HG03108 (cell line): ENCODE measurements around the gene NT5M.
"Not testable (repeated sequence)": the region's sequence is repeated elsewhere in the genome, so short reads cannot be mapped to it uniquely, and the experiment has no call there.

Experiments used
- ATAC-seq: cut with Tn5 transposase; IDR thresholded peaks from one replicate; pipeline ENCODE4 v1.9.1; 2021; ENCODE audit warnings: moderate library complexity; ENCODE audit not compliant: unreplicated experiment

NT5M gene

DNA sequence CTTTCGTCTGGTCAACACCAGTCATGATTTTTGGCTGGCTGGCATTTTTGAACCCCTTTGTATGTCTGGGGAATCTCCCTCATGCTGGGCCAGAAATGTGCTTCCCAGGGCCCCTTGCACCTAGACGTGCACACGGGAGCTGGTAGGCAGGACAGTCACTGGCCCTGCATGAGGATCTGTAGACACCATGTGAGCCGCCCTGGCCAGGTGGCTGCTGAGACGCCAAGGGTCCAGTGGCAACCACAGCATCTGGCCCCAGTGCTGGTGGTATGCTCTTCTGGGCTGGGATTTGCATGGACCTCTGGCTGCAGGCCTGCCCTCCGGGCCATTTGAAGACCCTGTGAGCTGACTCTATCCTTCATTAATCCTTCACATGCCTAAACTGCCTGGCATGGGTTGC, 67.5 kb downstream of the NT5M start:
- no peak for ATAC-seq

DNA sequence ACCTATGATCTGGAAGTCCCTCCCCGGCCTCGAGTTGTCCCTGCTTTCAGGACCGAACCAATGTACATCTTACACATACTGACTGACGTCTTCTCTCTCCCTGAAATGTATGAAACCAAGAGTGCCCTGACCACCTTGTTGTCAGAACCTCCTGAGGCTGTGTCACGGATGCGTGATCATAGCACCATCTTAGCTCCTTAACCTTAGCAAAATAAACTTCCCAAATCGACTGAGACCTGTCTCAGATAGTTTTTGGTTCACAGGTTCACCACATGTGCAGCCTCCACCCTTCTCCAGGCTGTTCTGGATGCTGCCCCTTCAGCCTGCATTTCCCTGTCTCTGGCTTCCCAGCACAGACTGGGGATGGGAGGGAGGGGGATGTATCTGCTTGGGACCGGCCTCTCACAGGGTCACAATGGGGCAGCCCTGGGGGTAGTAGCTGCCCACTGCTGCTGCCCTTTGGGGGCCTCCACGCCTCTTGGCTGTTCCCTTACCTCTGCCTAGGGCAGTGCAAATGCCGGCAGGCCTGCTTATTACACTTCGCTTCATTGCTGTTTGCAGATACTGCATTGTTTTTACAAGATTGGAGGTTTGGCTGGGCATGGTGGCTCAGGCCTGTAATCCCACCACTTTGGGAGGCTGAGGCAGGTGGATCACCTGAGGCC, 69.8 kb downstream of the NT5M start:
- no peak for ATAC-seq

DNA sequence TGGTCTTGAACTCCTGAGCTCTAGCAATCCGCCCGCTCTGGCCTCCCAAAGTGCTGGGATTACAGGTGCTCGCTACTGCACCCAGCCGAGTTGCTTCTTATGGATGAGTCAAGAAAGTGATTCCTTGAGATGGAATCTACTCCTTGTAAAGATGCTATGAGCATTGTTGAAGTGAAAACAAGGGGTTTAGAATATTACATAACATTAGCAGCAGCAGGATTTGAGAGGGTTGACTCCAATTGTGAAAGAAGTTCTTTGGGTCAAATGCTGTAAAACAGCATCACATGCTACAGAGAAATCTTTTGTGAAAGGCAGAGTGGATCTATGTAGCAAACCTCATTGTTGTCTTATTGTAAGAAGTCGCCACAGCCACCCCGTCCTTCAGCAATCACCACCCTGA, 72.7 kb downstream of the NT5M start:
- no peak for ATAC-seq

DNA sequence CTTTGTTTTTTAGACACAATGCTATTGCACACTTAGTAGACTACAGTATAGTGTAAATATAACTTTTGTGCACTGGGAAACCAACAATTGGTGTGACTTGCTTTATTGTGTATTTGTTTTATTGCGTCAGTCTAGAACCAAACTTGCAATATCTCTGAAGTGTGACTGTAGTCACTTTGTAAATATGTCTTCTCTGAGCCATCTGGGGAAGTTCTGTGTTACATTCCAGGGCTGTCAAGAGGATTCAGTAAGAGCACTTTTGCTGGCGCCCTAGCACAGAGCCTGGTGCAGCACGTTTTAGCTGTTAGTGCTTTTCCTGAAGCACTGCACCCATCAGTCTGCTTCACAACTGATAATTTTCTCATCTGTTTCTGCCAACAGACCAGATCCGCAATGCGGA, 73.2 kb downstream of the NT5M start:
- ATAC-seq: no peak

DNA sequence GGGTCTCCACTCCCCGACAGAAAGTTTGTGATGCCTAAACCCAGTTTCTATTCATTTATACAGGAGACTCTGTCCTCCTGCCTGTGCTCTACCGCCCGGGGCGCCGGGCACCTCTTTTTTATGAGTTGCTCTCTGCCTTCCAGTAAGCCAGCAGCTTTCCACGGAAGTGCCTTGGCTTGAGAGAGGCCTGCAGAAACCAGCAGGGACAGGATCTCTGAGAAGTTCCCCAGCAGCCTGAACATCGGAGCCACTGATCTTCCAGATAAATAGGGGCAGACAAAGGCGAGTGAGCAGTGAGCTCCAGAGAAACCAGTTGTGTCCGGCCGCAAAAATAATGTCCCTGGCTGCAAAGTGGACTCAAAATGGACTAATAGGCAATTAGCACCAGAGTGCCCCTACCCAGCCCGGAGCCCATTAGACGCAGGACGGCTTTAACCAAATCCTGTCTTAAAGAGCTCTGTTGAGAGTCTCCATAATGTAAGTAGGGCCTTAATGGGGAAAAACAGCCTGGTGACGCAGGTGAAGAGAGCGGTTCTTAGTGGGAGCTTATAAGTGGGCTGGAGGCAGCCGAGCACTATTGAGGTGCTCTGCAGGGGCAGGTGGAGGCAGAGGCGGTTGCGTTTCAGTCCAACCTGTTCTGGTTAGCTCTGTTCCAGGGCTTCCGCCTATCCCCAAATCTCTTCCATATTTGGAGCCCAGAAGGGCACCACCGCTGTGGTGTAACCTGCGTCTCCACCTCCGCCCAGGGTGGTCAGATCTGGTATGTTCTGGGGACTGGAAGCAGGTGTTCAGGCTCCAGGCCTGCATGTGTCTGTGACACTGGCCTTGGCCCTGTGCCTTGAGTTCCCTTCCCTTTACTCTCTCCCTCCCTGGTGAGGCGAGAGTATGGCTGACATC, 74.1 kb downstream of the NT5M start:
- ATAC-seq: no peak

DNA sequence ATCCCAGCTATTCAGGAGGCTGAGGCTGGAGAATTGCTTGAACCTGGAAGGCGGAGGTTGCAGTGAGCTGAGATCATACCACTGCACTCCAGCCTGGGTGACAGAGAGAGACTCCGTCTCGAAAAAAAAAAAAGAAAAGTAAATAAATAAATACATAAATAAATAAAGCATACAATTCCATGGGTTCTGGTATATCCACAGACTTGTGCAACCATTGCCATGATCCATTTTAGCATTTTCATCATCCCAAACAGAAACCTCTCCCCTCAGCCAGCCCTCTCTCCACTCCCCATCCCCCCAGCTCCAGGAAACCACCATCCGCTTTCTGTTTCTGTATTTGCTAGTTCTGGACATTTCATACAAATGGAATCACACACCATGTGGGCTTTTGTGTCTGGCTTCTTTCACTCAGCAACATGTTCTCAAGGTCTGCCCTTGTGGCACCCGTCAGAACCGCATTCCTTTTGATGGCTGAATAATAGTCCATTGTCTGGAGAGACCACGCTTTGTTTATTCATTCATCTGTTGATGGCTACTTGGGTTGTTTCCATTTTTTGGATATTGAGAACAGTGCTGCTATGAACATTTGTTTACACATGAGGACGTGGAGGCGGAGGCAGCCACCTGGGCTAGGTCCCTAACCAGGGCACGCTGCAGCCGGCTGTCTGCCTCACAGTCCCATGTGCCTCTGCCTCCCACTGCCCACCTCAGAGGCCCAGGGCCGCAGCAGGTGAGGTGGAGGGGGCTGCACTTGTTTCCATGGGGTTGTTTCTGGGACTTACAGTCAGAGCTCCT, 76.2 kb downstream of the NT5M start:
- ATAC-seq: no peak

DNA sequence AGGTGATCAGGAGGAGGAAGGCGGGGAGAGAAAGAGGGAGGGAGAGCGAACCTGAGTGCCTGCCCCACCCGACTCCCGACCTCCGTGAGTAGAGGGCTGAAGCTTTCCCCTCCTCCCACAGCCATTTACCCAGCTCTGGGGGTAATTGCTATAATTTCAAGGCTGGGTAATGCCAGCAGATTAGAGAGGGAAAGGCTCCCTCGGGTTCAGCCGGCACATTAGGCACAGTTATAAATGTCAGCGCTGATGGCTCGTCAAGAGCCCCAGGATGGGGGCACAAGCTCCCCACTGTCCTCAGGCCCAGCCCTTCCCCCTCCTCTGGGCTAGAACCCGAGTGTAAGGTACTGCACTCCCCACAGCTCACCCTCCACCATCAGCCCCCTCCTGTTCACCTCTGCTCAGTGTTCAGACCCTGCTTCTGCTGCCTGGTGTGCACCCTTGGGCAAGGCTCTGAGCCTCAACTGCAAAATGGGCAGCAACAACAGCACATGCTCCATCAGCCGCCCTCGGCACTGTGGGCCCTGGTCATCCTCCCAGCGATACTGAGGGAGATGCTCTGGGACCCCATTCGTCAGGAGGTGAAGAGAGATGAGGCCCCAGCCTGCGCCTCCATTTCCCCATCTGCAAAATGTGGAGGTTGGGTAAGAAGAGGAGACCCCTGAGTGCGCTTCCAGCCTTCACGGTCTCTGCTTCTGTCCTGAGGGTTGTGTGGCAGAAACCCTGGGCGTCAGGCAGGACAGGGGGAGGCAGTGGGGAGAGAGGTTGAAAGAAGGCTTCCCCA, 77.2 kb downstream of the NT5M start:
- no peak for ATAC-seq

DNA sequence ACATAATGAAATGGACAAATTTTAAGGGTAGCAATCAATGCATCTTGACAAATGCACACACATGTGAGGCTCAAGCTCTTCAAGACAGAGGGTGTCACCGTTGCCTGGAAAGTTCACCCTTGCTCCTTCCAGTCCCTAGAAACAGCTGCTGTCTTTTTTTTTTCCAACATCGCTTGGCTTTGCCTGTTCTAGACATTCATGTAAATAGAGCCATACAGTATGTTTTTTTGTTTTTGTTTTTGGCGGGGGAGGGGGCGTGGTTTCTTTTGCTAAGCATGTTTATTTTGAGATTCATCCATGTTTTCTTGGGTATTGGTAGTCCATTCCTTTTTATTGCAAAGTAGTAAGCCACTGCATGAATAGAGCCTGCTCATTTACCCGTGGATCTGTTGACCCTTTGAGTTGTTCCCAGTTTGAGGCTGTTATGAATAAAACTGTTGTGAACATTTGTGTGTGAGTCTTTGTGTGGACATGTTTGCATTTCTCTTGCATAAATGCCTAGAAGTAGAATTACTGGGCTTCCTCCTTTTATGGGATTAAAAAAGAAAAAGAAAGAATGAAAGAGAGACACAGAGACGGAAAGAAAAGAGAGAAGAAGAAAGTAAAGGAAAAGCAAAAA, 78.4 kb downstream of the NT5M start:
- no peak for ATAC-seq

DNA sequence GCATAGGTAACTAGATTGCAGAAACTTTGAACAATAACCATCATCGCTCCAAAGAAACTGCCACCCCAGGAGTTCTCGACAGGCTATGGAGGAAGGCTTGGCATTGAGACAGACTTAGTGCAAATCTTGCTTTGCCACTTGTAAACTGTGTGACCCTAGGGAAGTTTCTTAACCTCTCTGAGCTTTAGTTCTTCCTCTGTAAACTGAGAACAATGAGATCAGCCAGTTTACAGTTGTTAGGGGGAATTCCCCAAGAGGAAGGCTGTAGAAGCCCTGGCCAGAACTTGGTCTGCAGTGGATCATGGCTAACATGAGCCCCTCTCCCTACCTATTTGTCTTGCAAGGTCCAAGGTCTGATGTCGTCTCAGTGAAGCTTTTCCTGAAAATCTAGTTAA, 78.9 kb downstream of the NT5M start:
- no peak for ATAC-seq

DNA sequence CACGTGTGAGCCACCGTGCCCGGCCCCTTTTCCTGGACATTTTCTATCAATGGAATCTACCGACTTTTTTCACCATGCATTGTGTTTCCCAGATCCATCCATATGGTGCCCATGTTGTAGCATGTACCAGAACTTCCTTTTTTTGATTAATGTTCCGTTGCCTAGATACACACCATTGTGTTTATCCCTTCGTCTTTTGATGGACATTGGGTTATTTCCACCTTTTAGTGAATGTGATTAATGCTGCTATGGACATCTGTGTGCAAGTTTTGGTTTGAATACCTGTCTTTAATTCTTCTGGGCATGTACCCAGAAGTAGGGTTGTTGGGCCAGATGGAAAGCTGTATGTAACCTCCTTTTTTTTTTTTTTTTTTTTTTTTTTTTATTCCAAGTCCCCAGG, 79.8 kb downstream of the NT5M start:
- no peak for ATAC-seq

DNA sequence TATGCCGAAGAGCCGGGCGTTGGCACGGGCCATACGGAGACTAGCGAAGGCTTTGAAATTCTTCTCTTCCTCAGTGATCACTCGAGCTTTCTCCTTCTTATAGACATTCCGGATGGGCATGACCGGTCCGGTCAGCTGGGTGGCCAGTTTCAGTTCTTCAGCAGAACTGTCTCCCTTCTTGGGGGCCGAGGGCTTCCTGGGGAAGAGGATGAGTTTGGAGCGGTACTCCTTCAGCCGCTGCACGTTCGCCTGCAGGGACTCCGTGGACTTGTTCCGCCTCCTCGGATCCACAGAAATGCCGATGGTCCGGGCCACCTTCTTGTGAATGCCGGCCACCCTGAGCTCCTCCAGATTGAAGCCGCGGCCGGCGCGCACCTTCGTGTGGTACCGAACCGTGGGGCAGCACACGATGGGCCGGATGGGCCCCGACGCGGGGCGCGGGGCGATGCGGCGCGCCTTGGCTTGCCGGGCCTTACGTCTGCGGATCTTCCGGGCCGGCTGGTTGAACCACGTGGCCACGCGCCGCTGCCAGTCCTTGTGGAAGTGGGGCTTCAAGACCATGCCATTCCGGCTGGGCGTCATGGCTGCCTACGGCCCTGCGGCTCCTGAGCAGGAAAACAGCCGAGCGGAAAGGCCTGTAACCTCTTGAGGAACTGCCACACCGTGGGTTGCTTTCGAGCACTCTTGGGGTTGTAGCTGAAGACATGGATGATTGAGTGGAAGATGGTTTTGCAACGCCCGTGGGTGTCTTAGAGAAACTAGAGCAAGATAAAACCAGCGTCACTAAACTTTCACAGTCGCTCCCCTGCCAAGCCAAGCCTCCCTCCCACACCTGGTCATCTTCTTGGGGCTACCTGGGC, 80.5 kb downstream of the NT5M start:
- ATAC-seq: not testable (repeated sequence)

DNA sequence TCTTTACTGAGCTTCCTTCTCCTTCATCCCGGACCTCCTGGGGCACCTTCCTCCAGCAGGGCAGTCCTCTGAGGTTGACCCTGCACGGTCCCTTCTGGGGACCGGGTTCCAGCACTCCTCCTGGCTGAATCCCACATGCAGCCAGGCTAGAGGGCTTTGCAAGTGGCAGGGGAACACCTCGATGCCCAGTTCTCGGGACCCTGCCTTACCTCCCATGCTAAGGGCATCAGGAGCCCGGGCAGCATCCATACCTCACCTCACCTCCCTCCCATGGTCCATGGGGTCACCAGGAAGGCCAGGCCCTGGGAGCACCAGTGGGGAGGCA, 81.1 kb downstream of the NT5M start:
- ATAC-seq: no peak

DNA sequence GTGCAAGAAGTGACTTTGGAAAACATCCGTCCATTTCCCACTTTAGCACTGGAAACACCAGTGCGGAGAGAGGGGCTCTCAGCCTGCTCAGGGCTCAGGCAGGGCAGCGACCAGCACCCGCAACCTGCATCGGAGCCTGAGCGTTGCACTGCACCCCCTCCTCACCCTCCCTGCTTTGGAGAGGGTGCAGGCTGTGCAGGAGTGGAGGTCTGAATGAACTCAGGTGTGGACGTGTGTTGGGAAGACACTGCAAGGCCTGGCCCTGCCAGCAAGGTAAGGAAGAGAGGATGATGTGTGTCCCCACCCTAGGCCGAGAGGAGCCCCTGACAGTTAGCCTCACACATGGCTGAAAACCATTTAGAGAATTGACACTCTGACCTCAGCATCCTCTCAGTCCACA, 81.8 kb downstream of the NT5M start:
- no peak for ATAC-seq

DNA sequence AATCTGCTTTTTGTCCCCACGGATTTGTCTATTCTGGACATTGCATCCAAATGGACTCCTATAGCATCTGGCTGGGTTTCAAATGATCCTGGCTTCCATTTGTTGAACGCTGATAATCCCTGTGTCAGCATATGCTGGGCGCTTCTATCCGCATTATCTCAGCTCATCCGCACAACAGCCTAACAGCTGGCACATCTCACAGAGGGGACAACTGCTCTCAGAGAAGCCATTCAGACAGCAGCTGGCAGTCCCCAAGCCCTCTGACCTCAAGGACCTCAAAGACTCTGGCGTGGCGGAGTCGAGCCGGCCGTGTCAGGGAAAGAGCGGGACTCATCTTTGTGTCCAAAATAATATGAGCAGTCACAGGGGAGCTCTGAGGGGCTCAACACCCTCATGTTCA, 82.3 kb downstream of the NT5M start:
- no peak for ATAC-seq

DNA sequence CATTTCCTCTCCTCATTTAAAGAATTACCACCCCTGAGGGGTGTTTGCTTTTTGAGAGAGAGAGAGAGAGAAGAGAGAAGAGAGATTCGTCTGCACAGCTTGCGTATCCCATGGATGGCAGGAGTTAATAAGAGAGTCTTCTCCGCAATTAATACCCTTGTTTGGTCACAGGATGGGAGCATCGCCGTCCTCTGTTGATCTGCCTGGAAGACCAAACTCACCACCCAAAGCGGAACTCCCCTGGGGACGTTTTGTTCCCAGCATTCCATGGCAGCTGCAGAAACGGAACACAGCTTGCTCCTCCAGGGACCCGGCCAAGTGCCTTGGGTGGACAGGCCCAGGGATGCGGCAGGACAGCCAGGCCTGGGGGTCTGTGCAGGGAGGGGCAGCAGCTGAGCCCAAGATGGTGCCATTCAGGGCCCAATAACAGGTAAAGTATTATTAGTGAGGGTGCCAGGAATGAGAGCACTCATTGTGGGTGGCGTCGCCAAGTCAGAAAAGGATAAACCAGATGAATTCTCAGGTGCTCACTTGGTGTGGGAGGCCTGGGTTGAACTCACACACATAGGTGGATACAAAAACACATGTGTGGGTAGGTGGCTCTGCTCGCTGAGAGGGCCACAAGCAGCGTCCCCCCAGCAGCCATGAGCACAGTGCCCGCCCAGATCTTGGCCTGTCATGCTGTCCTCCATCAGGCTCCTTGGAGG, 83.1 kb downstream of the NT5M start:
- no peak for ATAC-seq

DNA sequence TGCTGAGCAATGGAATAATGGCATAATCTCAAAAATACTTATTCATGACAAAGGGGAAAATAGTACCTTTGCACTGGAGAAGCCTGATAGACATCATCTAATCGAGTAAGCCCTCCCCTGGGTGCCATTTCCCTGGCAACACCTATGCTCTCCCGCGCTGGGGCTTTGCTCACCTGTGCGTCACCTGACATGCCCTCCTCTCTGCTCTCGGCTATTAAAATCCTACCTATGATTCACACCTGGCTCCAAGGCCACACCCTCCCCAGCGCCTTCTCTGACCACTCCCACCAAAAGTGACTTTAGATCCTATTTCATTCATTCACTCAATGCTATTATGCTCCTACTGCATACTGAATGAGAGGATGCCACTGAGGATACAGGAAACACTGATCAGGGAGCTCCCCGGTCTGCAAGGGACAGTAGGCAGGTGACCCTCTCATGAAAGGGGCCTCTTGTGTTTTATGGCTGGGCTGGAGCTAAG, 83.9 kb downstream of the NT5M start:
- no peak for ATAC-seq

DNA sequence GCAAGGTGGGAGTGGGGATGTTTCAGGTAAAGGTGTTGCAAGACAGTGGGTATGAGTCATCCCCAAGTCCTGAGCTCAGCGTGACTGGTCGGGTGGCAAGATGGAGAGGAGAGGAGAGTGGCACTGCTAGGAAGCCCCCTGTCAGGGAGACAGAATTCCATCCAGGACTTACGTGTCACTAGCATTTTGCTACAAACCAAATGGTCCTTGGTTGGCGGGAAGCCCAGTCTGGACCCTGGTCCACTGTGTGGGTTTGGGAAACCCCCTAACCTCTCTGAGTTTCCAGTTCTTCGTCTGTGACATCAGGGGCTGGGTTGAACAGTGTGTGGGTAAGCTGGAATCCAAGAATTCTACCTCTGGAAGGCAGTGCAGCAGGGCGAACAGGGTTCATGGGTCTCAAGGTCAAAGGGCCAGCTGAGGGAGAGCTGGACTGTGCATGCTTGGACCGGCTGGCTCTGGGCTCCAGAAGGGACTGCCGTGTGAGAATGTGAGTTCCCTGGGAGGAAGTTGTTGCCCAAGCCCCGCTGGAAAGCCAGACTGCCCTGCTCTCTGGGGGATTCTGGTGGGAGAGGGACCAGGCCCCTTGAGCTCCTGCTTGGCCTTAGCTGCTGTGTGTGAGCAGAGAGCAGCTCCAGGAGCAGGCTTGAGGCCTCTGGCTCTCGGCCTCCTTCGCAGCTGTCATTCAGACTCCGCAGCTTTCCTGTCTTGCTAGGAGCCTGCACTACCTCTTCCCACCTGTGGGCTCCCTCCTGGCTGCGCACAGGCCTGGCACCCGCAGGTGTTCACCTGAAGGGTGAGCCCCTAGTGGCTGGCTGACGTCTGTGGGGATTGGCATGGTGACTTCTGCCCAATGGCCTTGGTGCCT, 84.6 kb downstream of the NT5M start:
- ATAC-seq: no peak
